GM12873 (cell line): ENCODE measurements around the gene RAP2B.

Experiments used
- CTCF ChIP-seq: IDR thresholded peaks from 2 replicates; pipeline ENCODE4 v1.5.1; 2012; ENCODE audit warnings: low read depth, mild to moderate bottlenecking, moderate library complexity, low read length, control low read depth; ENCODE audit not compliant: insufficient read depth; ENCODE audit errors: missing control alignments

The RAP2B gene

GRCh38 chr3:153190923-153191322 lies 28.9 kb downstream of the RAP2B start:
- no peak for TF ChIP-seq CTCF

GRCh38 chr3:153192327-153192726 lies 30.3 kb downstream of the RAP2B start:
- TF ChIP-seq CTCF: no peak

- TF ChIP-seq CTCF: no peak
Measured at GRCh38 chr3:153195349-153195879, 33.4 kb downstream of the RAP2B start.

- no peak for TF ChIP-seq CTCF
Measured at GRCh38 chr3:153209596-153209995, 47.6 kb downstream of the RAP2B start.

GRCh38 chr3:153210146-153210545 lies 48.1 kb downstream of the RAP2B start:
- no peak for TF ChIP-seq CTCF

GRCh38 chr3:153210660-153211059 lies 48.6 kb downstream of the RAP2B start:
- no peak for TF ChIP-seq CTCF

GRCh38 chr3:153215497-153215896 lies 53.5 kb downstream of the RAP2B start:
- TF ChIP-seq CTCF: no peak
